Transverse colon (tissue), 4 donors: ENCODE data around the gene ADAMTS6. TPM values are rescaled to one million over a fixed set of nuclear protein-coding genes. Genes with fewer than 3 reads are reported as not detected.

Experiments used
- DNase-seq: peaks from one replicate; pipeline ENCODE4 v3.0.0-alpha.2; 2019
- H3K27ac ChIP-seq, 4 donors: fragments of 200-600 bp; sonication (generic); 2 replicates each; pipeline ENCODE4 v1.5.1; 2016 to 2018; ENCODE audit warnings: inconsistent platforms in 4 of 4
- H3K27me3 ChIP-seq: fragments of 200-600 bp; sonication (generic); 2 replicates; pipeline ENCODE4 v1.5.1; 2017; ENCODE audit warnings: inconsistent platforms
- H3K36me3 ChIP-seq, 4 donors: fragments of 200-600 bp; sonication (generic); 2 replicates each; pipeline ENCODE4 v1.5.1; 2017 to 2019; ENCODE audit warnings: inconsistent platforms in 4 of 4
- H3K4me1 ChIP-seq, 4 donors: fragments of 200-600 bp; sonication (generic); 2 replicates each; pipeline ENCODE4 v1.5.1; 2017 to 2020; ENCODE audit warnings: inconsistent platforms in 4 of 4
- H3K4me3 ChIP-seq, 4 donors: fragments of 200-600 bp; sonication (generic); 1 replicate in 1 of 4; 2 replicates in 3 of 4; pipeline versions ENCODE4 v1.5.1 to v1.6.1; 2017 to 2019; ENCODE audit warnings: inconsistent platforms in 4 of 4
- H3K9me3 ChIP-seq, 2 donors: fragments of 200-600 bp; sonication (generic); 2 replicates each; pipeline ENCODE4 v1.5.1; 2017 to 2019; ENCODE audit warnings: inconsistent platforms in 2 of 2
- EP300 ChIP-seq: sonication (generic); formaldehyde crosslinking; IDR thresholded peaks from one replicate; pipeline ENCODE4 v1.6.1; 2017; ENCODE audit warnings: antibody characterized with exemption, low read depth
- POLR2A ChIP-seq: fragments of 450-650 bp; IDR thresholded peaks from one replicate; pipeline ENCODE4 v1.6.1; 2016; ENCODE audit warnings: antibody characterized with exemption, mild to moderate bottlenecking, moderate library complexity
- POLR2AphosphoS5 ChIP-seq, 3 donors: sonication (generic); formaldehyde crosslinking; IDR thresholded peaks; one replicate each; pipeline ENCODE4 v1.6.1; 2016; ENCODE audit warnings: antibody characterized with exemption in 3 of 3
- WGBS, 2 donors: methylation state at CpG; one replicate each; pipeline ENCODE4 v1.1.5; 2018; ENCODE audit warnings: low coverage in 1 of 2; 5-methylcytosine and 5-hydroxymethylcytosine counted together
- in situ Hi-C, 4 donors: fragments of 200-750 bp; cut with MboI; loops; one replicate each; pipeline versions ENCODE4 v1.15.0 to v1.15.1; 2017; ENCODE audit warnings: low sequenced_read_pairs in 3 of 4, low pct_ligation_motif_present in 1 of 4, low pct_unique_long_range_greater_than_20kb in 1 of 4
- intact Hi-C: fragments of 100-400 bp; cut with DNase I; formaldehyde crosslinking; loops from one replicate; pipeline ENCODE4 v1.15.1; 2023; ENCODE audit warnings: low total_unique reads
- total RNA-seq, 4 donors: library from RNA; depleted of rRNA; stranded (reverse); fragments of >200 nt; gene quantifications; one replicate each; pipeline ENCODE4 v1.1.0, GENCODE V29; 2016
- TF ChIP-seq, protein P1 (sequence below), 5 experiments: fragments of 200-600 bp in 3 of 5; fragments of 450-650 bp in 2 of 5; sonication (generic) in 3 of 5; IDR thresholded peaks; 1 replicate in 2 of 5; 2 replicates in 3 of 5; pipeline ENCODE4 v1.5.1; 2016 to 2017; ENCODE audit warnings: antibody characterized with exemption in 5 of 5, inconsistent platforms in 3 of 5, mild to moderate bottlenecking in 2 of 5, moderate library complexity in 1 of 5

ADAMTS6 gene
- total RNA-seq, 4 donors from 2014 or later, result 0.96 to 2.2 (median 1.1) TPM; not detected in 1

DNA sequence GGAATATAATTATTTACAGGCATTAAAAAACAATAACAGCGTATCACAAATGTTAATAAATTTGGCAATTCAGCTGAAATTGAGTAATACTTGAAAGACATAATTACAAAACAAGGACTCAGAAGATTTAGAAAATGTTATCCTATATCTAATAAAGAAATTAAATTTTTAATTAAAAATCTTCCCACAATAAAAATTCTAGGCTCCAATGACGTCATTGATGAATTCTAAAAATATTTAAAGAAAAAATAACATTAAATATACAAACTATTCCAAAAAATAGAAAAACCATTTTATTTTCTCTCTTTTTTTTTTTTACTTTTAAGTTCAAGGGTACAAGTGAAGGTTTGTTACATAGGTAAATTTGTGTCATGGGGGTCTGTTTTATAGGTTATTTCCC, 161.5 kb downstream of the ADAMTS6 start:
- Histone ChIP-seq H3K27ac (no peak overlapping the region), H3K4me1 (no peaks in the 10 kb centered on the region), H3K27me3 (no peaks in the 10 kb centered on the region), H3K36me3 (no peaks in the 10 kb centered on the region), H3K9me3 (no peaks in the 10 kb centered on the region), H3K4me3 (no peak overlapping the region)
- TF ChIP-seq, protein P1, sequence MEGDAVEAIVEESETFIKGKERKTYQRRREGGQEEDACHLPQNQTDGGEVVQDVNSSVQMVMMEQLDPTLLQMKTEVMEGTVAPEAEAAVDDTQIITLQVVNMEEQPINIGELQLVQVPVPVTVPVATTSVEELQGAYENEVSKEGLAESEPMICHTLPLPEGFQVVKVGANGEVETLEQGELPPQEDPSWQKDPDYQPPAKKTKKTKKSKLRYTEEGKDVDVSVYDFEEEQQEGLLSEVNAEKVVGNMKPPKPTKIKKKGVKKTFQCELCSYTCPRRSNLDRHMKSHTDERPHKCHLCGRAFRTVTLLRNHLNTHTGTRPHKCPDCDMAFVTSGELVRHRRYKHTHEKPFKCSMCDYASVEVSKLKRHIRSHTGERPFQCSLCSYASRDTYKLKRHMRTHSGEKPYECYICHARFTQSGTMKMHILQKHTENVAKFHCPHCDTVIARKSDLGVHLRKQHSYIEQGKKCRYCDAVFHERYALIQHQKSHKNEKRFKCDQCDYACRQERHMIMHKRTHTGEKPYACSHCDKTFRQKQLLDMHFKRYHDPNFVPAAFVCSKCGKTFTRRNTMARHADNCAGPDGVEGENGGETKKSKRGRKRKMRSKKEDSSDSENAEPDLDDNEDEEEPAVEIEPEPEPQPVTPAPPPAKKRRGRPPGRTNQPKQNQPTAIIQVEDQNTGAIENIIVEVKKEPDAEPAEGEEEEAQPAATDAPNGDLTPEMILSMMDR (IDR thresholded peaks at IDR 0.05), result no peak
- TF ChIP-seq POLR2A (no peak), POLR2AphosphoS5 (IDR thresholded peaks at IDR 0.05) (no peak), EP300 (no peak)
- 90 to 92% methylated on average over 2 of the region's 2 CpGs for WGBS, 2 donors
- in situ Hi-C loops (no loop called here), intact Hi-C loops (no loop called here)
- DNase-seq, result no peak

DNA sequence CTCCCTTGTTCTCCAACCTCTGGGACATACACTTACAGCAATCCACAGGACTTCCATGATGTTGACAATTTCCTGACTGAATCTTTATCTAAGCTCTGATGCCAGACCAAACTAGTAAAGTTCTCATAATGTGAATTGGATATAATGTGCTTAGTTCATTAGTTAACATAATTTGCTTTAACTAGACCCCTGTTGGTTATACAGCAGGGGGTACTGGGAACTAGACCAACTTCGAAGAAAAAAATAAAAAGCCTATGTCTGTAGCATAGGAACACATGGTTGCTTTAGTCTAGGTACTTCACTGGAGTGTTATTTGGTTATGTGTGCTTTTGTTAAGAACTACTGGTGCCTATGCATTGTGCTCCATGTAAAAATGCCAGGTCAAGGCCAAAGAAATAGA, 173.8 kb downstream of the ADAMTS6 start:
- no peaks in the 10 kb centered on the region for H3K9me3 ChIP-seq
- no peak for DNase-seq
- no peaks in the 10 kb centered on the region for H3K4me1 ChIP-seq
- TF ChIP-seq EP300 (no peak), POLR2AphosphoS5 (IDR thresholded peaks at IDR 0.05) (no peak), POLR2A (no peak)
- TF ChIP-seq, protein P1 (IDR thresholded peaks at IDR 0.05), result no peak
- intact Hi-C loops (no loop called here), in situ Hi-C loops (no loop called here)
- H3K27me3 ChIP-seq, result no peaks in the 10 kb centered on the region
- no peaks in the 10 kb centered on the region for H3K36me3 ChIP-seq
- no peak overlapping the region for H3K4me3 ChIP-seq
- H3K27ac ChIP-seq, result no peak overlapping the region
- 88 to 94% methylated on average over 1 of the region's 1 CpG for WGBS, 2 donors

DNA sequence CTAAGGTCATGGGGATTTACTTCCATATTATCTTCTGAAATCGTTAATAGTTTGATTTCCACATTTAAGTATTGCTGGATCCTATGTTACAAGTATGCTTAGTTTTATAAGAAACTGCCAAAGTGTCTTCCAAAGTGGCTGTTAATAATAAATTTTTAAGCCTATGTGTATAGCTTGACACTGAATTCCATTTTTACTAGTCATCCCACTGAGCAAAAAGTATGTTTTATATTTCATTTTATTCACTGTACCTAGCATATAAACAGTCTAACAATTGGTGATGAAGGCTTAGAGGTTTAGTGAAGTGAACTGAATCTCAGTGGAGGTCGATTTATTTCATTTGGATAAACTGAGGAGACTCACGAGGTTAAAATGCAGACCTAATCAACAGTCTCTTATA, 174.6 kb downstream of the ADAMTS6 start:
- 67 to 69% methylated on average over 3 of the region's 3 CpGs for WGBS, 2 donors
- in situ Hi-C loops, result no loop called here
- no peak for DNase-seq
- no peak overlapping the region for H3K27ac ChIP-seq
- intact Hi-C loops, result no loop called here
- no peaks in the 10 kb centered on the region for H3K36me3 ChIP-seq
- H3K4me3 ChIP-seq, result no peak overlapping the region
- no peaks in the 10 kb centered on the region for H3K27me3 ChIP-seq
- no peaks in the 10 kb centered on the region for H3K9me3 ChIP-seq
- no peak for TF ChIP-seq POLR2AphosphoS5 (IDR thresholded peaks at IDR 0.05)
- TF ChIP-seq POLR2A, result no peak
- TF ChIP-seq, protein P1 (IDR thresholded peaks at IDR 0.05), result no peak
- TF ChIP-seq EP300, result no peak
- no peaks in the 10 kb centered on the region for H3K4me1 ChIP-seq

GRCh38 chr5:65305913-65306312, 175.8 kb downstream of the ADAMTS6 start:
- no peaks in the 10 kb centered on the region for H3K4me1 ChIP-seq
- DNase-seq, result no peak
- H3K9me3 ChIP-seq, result no peaks in the 10 kb centered on the region
- no peak overlapping the region for H3K27ac ChIP-seq
- in situ Hi-C loops (no loop called here), intact Hi-C loops (no loop called here)
- no peaks in the 10 kb centered on the region for H3K27me3 ChIP-seq
- TF ChIP-seq, protein P1 (IDR thresholded peaks at IDR 0.05), result no peak
- TF ChIP-seq POLR2A, result no peak
- TF ChIP-seq POLR2AphosphoS5 (IDR thresholded peaks at IDR 0.05), result no peak
- TF ChIP-seq EP300, result no peak
- H3K36me3 ChIP-seq, result no peaks in the 10 kb centered on the region
- H3K4me3 ChIP-seq, result no peak overlapping the region
- WGBS, 2 donors, result 37 to 39% methylated on average over 2 to 3 of the region's 3 CpGs
